ENCODE data around the gene MFAP3L.
"Not testable (repeated sequence)": the region's sequence is repeated elsewhere in the genome, so short reads cannot be mapped to it uniquely, and the experiment has no call there.

The MFAP3L gene

GRCh38 chr4:169952236-169953002 is 73.8 kb downstream of the MFAP3L start:
- DNase-seq (ENCODE audit: low read depth), result peak; percentile 17
- no peak for TF ChIP-seq CTCF (IDR thresholded peaks at IDR 0.05; ENCODE audit: insufficient read depth, low read depth, low read length, missing control alignments)
- no peak overlapping the region for H3K4me3 ChIP-seq (ENCODE audit: low read depth, low read length)

- no peak for DNase-seq (ENCODE audit: low read depth)
- no peak for TF ChIP-seq CTCF (IDR thresholded peaks at IDR 0.05; ENCODE audit: insufficient read depth, low read depth, low read length, missing control alignments)
- H3K4me3 ChIP-seq (ENCODE audit: low read depth, low read length), result no peak overlapping the region
These were observed 77.9 kb downstream of the MFAP3L start for GRCh38 chr4:169948271-169948670.

GRCh38 chr4:169945636-169946035 is 80.6 kb downstream of the MFAP3L start:
- no peak for TF ChIP-seq CTCF (IDR thresholded peaks at IDR 0.05; ENCODE audit: insufficient read depth, low read depth, low read length, missing control alignments)
- DNase-seq (ENCODE audit: low read depth), result no peak
- H3K4me3 ChIP-seq (ENCODE audit: low read depth, low read length), result no peak overlapping the region

GRCh38 chr4:169943601-169944000 is 82.6 kb downstream of the MFAP3L start:
- DNase-seq (ENCODE audit: low read depth); H3K4me3 ChIP-seq (ENCODE audit: low read depth, low read length): not testable (repeated sequence)

- no peak for DNase-seq (ENCODE audit: low read depth)
These were observed 85.1 kb downstream of the MFAP3L start for GRCh38 chr4:169941141-169941540.

GRCh38 chr4:169940460-169940859 is 85.7 kb downstream of the MFAP3L start:
- no peak overlapping the region for H3K4me3 ChIP-seq (ENCODE audit: low read depth, low read length)
- no peak for TF ChIP-seq CTCF (IDR thresholded peaks at IDR 0.05; ENCODE audit: insufficient read depth, low read depth, low read length, missing control alignments)
- DNase-seq (ENCODE audit: low read depth), result no peak

More at GRCh38 chr4:169941141-169941540, 85.1 kb downstream of the MFAP3L start:
- no peak overlapping the region for H3K4me3 ChIP-seq (ENCODE audit: low read depth, low read length)
- TF ChIP-seq CTCF (IDR thresholded peaks at IDR 0.05; ENCODE audit: insufficient read depth, low read depth, low read length, missing control alignments), result no peak

Data from GM12865 (cell line).